Posterior cingulate gyrus (tissue), 11 donors: ENCODE data around the gene LTB4R2.
"Not testable (repeated sequence)": the region's sequence is repeated elsewhere in the genome, so short reads cannot be mapped to it uniquely, and the experiment has no call there.

Experiments
- DNase-seq, 10 donors: peaks; one replicate each; pipeline versions ENCODE4 v3.0.0 to v3.0.0-alpha.2; 2020 to 2021; ENCODE audit warnings: mixed read lengths in 3 of 10
- intact Hi-C: fragments of 100-400 bp; cut with DNase I; formaldehyde crosslinking; loops from one replicate; pipeline ENCODE4 v1.15.1; 2023

The LTB4R2 gene

GRCh38 chr14:24332268-24332993 lies 22.5 kb downstream of the LTB4R2 start:
- peak in 7 of 10 donors; percentile 57 to 90 (median 66) for DNase-seq
- intact Hi-C loops = loop anchor here (1.0 kb wide), 1 partner anchor 104 kb away; no protein-coding TSS in a partner anchor

DNA sequence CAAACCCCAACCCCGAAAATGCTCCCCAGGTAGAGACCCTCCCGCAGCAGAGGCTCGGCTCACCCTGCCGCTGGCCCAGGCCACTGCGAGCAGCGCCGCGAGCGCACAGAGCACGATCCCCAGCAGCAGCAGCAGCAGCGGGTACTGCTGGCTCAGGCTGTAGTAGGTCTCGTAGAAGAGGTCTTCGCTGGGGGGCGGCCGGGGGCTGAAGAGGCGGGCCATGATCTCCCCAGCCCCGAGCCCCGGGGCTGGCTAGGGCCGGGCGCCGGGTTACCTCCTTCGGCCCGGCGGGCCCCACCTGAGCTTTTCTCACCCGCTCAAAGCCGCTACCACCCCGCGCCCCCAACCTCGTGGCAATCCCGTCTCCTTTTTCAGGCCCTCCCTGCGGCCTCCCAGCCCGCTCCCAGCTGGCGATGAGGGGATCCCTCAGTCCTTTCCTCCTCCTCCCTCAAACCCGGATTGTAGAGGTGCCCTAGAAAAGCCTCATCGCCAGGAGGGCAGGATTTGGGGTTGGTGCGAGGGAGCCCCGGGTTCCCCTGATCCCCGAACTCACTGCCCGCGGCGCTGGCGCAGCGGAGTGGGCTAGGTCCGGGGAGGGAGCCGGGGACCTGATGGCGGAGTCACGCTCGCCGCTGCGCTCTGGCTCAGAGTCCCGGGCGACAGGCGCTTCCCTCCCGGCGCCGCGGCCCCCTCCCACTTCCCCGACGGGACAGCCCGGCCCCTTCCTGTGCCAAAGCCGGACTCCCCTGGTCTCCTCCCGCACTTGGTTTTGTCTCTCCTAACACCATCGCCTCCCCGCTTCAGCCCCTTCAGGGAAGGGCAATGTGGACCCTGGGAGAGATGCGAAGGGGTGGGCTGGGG lies 24.7 kb downstream of the LTB4R2 start, which contains the start of gene ADCY4:
ADCY4 (minus strand) TSS at position 641 of the 861 bp plus-strand sequence; CDS start at position 222, 419 bp downstream.
- peak in 2 of 10 donors; percentile 76 to 78 for DNase-seq
- intact Hi-C loops = no loop called here

DNA sequence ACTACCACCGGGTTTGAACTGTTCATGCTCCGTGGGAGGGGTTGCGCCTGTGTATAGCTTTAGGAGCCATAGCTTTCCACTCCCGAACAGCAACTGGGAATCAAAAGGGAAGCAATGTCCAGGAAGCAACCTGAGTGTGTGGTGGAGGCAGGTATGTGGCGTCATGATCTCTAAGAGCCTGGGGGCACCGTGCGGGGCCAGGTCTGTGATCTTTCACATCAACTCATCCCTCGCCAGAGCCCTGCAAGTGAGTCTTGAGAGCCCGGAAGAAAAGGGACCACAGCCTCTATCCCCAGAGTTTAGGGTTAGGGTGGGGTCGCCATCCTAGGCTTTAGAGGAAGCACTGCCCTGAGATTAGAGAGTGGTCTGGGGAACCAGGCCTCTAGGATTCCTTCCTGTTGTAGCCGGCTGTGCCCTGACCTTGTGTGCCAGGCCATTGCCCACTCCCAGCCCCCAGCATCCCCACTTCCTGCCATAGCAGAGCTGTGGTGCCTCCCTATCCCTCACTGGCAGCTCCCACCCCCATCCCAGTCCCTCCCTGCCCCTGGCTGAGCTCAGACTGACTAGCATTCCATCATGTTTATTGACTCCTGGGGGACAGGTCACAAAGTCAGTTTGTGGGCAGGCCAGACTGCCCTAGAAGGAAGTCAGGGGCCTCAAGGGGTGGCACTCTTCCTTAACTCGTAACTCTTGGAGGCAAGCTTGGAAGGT lies 25.7 kb downstream of the LTB4R2 start:
- intact Hi-C loops = no loop called here

DNA sequence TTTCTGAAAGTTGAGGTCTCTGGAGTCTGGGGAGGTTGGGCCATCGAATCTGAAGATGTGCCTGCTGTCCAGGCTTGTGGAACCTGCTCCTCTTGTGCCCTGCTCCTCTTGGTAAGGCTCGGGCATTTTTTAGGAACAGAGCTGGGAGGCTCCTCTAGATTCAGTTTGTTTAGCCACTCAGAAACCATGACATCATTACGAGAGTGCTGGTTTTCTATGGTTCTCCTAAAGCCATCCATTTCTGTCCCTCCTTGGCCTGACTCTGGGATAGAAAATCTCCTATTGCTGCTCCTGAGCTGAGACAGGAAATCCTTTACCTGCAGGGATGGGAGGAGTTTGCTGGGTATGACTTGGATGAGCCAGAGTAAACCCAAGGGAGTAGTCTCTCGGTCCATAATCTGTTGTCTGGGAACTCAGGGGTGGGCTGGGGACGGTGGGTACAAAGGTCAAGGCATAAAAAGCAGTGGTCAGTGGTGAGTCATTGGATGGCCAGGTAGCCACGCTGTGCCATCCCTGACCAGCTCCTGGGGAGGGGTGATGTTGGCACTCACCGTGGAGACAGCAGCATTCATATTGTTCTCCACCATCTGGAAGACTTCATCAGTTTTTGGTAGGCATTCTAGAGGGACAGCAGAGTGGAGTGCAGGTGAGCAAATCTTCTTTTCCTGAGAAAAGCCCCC lies 27.3 kb downstream of the LTB4R2 start:
- DNase-seq = no peak
- intact Hi-C loops = no loop called here

More for the DNA sequence above, 25.7 kb downstream of the LTB4R2 start:
- peak in 2 of 10 donors; percentile 12 to 52 for DNase-seq

DNA sequence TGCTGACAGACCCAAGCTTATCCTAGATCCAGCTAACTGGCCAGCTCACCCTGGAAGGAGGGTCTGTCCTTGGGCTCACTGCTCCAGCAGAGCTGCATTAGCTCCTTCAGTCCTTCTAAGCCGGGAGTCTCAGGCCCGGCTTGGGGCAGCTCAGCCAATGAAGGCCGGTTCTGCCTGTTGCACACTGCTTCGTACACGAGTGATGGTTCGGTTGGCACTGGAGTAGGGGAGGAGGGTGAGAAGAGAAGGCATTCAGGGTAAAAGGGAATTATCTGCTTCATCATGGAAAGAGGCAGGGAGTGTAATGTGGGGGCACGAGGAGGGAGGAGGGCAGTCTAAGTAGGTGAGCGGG lies 27.9 kb downstream of the LTB4R2 start:
- intact Hi-C loops = no loop called here
- peak in 1 of 10 donors; percentile 74 for DNase-seq

- intact Hi-C loops = no loop called here
- peak in 1 of 10 donors; percentile 76 for DNase-seq
Measured at GRCh38 chr14:24338843-24339242, 28.9 kb downstream of the LTB4R2 start.

DNA sequence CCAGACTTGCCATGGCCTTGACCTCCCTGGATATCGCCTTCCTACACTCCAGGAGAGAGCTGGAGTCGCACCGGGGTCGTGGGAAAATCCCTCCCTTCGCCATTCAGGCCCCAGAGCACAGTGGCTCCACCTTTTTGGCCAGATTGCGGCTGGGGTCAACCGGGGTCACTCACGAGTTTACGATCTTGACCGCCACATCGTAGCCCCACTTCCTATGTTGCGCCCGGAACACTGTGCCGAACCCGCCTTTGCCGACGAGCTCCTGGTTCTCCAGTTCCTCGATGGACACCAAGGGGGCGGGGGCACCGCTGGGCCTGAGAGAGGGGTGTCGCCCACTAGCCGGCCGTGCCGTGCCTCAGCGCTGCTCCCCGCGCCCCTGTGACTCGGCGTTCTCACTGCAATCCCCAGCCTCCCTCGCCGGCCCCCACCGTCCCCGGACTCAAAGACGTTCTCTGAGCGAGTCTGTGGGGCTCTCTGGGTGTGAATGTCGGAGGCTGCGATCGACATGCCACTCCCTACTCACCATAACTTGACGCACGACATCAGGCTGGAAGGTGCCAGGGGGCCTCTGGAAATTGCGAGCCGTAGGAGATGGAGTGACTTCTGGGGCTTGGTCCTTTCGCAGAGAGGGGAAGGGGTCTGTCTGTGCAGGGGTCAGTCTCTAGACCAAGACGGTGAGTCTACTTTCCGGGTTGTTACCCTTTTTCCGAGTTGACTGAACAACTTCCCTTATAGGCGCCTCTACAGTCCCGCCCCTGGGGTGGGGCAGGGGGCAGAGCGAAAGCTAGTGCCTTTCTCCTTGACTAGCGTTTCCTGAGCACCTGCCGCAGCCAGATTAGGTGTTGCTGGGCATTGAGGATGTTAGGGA lies 29.6 kb downstream of the LTB4R2 start, which contains the start of gene RIPK3:
RIPK3 (minus strand) TSS at position 708 of the 868 bp plus-strand sequence; CDS start at position 543, 165 bp downstream.
- DNase-seq = peak in 2 of 10 donors; percentile 60 to 73
- intact Hi-C loops = no loop called here

DNA sequence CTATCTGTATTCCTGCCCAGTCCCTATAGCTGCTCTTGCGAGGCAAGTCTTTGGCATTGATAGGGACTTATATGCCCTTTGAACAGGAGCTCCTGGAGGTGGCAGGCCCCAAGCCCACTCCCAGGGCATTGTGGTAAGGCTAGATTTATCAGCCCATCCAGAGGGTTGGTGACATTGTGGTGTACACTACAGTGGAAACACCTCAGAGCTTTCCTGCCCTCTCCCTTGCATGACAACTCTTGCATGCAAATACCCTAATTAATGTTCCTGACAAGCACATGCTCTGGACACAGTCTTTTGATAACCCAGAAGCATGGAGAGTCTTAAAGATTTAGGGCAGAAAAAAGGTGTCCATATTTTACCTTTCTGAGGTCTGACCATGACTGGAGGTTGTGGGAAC lies 30.7 kb downstream of the LTB4R2 start:
- intact Hi-C loops = no loop called here
- peak in 1 of 10 donors; percentile 29 for DNase-seq

- intact Hi-C loops = no loop called here
Measured at GRCh38 chr14:24342889-24343288, 32.9 kb downstream of the LTB4R2 start.

DNA sequence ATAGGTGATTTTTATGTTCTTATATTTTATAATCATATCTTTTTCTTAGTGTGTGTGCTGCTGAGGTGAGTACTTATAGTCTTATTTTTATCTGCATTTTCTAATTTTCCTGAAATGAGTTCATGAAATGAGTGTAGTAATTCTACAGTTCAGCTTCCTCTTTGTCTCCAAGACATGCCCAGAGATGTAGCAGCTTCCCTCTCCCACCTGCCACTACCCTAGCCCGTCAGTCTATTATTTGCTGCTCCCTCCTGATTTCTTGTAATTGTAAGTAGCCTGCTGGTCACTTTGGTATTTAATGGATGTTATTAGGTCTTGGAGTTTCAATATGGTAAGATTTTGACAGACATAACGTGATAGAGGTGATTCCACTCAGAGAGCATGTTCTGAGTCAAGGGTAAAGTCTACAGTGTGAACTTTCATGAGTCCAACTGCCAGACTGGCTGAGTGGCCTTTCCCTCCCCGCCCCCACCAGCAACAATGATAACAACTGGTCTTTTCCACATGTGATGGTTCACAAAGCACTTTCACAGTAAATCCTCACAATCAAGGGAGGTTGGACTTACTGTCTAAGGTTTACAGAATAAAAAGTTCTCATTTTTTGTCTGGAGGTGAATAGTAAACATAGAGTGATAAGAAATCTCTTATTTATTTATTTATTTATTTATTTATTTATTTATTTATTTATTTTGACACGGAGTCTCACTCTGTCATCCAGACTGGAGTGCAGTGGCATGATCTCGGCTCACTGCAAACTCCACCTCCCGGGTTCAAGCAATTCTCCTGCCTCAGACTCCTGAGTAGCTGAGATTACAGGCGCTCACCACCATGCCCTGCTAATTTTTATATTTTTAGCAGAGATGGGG lies 34.1 kb downstream of the LTB4R2 start:
- intact Hi-C loops = no loop called here
- DNase-seq = peak in 2 of 10 donors; percentile 4 to 16

More at GRCh38 chr14:24342889-24343288, 32.9 kb downstream of the LTB4R2 start:
- no peak for DNase-seq

DNA sequence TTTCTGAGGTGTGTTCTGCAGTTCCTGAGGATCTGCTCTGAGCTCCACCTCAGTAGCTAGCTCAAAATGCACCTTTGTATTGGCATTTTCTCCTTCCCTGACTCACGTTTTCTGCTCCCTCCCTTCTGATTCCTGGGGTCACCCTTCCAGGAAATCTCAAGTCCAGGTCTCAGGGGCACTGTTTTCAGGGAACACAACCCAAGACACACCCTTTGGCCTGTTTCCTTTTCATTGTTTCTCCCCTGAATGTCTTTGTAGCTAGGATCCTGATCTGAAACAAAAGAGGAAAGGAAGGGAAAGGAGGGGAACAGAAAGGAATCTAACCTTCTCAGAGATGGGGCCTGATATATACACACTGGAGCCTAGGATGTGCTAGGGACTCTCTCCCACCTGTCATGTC lies 37.2 kb downstream of the LTB4R2 start:
- intact Hi-C loops = no loop called here
- DNase-seq = no peak

DNA sequence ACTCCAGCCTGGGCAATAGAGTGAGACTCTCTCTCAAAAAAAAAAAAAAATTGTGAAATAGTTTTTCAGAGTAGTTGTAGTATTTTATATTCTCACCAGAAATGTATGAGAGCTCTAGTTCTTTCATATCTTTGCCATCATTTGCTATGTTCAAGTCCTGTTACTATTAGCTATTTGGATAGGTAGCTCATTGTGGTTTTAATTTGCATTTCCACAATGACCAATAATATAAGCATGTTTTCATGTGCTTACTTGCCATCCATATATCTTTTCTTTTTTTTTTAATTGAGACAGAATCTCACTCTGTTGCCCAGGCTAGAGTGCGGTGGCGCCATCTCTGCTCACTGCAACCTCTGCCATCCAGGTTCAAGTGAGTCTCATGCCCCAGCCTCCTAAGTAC lies 38.2 kb downstream of the LTB4R2 start:
- intact Hi-C loops = no loop called here
- DNase-seq = no peak

DNA sequence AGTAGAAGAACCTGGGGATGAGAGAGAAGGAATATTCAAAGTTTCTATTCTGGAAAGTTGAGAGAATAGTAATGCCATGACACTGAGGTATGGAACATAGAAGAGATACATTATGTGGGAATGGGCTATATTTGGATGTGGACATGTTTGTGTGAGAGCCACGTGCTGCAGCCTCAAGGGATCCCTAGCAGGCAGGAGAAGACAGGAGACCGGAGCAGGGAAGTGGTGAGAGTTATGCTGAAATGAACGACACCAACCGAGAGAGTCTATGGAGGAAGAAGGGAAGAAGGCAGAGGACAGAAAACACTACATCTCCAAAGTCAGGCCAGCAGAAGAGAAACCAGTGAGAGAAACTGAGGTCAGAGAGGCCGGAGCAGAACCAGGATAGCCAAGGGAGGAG lies 39.8 kb downstream of the LTB4R2 start:
- peak in 2 of 10 donors; percentile 6 to 20 for DNase-seq
- intact Hi-C loops = no loop called here

GRCh38 chr14:24351517-24351916 lies 41.6 kb downstream of the LTB4R2 start:
- intact Hi-C loops = no loop called here
- DNase-seq = peak in 2 of 10 donors; percentile 4 to 16

DNA sequence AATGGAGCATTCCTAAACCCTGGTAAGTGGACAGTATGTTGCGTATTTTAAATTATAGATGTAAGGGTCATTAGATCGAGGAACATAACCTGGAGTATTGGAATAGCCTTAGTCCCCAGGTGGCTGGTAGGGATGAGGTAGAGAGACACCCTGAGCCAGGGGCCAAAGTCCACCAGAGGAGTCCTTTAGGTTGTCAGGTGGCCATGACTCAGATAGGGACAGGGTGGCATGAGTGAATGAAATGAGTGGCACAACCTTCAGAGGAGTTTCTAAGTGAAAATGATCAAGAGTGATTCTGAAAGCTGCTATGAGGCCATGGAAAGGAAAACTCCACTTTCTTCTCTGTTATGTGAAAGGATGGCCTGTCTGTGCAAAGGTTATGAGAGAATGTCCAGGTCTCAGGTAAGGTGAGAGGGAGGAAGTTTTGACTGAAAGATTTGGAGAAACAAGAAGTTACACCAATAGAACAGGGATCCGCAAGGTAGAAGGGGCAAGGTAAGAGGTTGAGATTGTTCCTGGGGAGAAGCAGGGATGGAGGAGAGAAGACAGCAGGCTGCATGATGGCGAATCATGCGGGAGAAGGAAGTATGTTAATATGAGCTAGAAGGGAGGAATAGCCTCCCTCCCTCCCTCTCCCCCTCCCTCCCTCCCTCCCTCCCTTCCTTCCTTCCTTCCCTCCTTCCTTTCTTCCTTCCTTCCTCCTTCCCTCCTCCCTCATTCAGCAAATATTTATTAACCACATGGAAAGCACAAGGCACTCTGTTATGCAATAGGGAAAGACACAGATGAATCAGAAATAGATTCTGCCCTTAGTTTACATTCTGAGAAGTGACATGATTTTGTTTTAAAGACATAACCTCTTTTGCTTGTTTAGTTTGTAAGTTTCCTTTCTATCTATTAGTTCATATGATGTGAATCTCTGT lies 43.9 kb downstream of the LTB4R2 start:
- intact Hi-C loops = no loop called here
- DNase-seq = peak in 1 of 10 donors; percentile 12

- peak in 2 of 10 donors; percentile 4 to 59 for DNase-seq
- intact Hi-C loops = not testable (repeated sequence)
Measured at GRCh38 chr14:24354482-24354825, 44.5 kb downstream of the LTB4R2 start.

GRCh38 chr14:24355009-24355408 lies 45.1 kb downstream of the LTB4R2 start:
- DNase-seq = peak in 2 of 10 donors; percentile 6 to 9
- intact Hi-C loops = no loop called here
